Thyroid gland (tissue), 4 donors: ENCODE data around the gene CPA1.

Source experiments
- POLR2A ChIP-seq, 2 donors: fragments of 450-650 bp; IDR thresholded peaks; one replicate each; pipeline ENCODE4 v1.6.1; 2017; ENCODE audit warnings: antibody characterized with exemption in 2 of 2, mild to moderate bottlenecking in 2 of 2, moderate library complexity in 1 of 2
- TF ChIP-seq, protein P1 (sequence below), 6 experiments: fragments of 200-600 bp in 3 of 6; fragments of 450-650 bp in 3 of 6; sonication (generic) in 3 of 6; IDR thresholded peaks; one replicate each; pipeline ENCODE4 v1.5.1; 2016 to 2019; ENCODE audit warnings: antibody characterized with exemption in 6 of 6, mild to moderate bottlenecking in 2 of 6, inconsistent platforms in 1 of 6, moderate library complexity in 1 of 6

DNA sequence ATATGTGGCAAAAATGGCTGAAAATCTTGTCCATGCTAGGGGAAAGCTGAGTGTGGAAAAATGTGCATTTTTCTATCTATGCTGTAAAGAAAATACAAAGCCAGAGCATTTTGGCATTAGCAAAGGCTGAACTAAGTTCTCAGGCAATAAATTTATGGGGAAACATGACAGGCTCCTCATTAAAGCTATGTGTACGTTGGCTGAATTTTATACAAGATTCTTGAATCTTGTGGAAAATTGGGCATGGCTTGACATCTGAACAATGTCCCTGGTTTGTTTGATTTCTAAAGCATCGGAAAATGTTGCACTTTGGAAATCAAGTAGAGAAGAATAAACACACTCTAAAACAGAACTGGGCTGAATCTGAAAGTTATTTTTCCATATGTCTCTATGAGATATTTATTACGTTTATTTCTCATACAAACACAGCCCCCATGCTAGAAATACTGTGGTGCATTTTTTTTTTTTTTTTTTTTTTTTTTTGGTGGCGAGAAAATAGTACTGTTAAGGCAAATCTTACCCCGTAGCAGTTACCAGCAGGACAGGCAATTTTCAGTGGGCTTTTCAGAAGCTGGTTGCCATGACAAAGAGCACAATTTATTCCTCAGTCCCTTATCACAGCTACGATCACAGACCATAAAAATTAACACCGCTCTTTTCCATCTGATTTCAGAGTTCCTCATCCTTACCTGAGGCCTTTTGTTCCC, 16.9 kb downstream of the CPA1 start:
- TF ChIP-seq, protein P1, sequence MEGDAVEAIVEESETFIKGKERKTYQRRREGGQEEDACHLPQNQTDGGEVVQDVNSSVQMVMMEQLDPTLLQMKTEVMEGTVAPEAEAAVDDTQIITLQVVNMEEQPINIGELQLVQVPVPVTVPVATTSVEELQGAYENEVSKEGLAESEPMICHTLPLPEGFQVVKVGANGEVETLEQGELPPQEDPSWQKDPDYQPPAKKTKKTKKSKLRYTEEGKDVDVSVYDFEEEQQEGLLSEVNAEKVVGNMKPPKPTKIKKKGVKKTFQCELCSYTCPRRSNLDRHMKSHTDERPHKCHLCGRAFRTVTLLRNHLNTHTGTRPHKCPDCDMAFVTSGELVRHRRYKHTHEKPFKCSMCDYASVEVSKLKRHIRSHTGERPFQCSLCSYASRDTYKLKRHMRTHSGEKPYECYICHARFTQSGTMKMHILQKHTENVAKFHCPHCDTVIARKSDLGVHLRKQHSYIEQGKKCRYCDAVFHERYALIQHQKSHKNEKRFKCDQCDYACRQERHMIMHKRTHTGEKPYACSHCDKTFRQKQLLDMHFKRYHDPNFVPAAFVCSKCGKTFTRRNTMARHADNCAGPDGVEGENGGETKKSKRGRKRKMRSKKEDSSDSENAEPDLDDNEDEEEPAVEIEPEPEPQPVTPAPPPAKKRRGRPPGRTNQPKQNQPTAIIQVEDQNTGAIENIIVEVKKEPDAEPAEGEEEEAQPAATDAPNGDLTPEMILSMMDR (IDR thresholded peaks at IDR 0.05): no peak
- TF ChIP-seq POLR2A (IDR thresholded peaks at IDR 0.05): no peak
